GM12878 (cell line): Measurements from ENCODE around the gene NUDT7. TPM values are rescaled to one million over a fixed set of nuclear protein-coding genes. Genes with fewer than 3 reads are reported as not detected.

Experiments used
- ATAC-seq: fragments of 200-7000 bp; cut with Tn5 transposase; 3 replicates; pipeline ENCODE4 v1.9.1; 2020; ENCODE audit warnings: mild to moderate bottlenecking, moderate library complexity
- BruUV-seq: library from RNA; stranded (reverse); fragments of 400-500 nt; replicated peaks from 2 replicates; lab custom pipeline; 2021; lab: Mats Ljungman, UMichigan
- CTCF ChIA-PET: fragments of 300-600 bp; sonication (Branson Sonifier 250); formaldehyde crosslinking; extraction: SDS; loops from one replicate; lab custom pipeline; 2021; ENCODE audit warnings: inconsistent platforms; lab: Yijun Ruan, JAX
- POLR2A ChIA-PET: fragments of 350-600 bp; formaldehyde crosslinking; extraction: SDS; loops from one replicate; lab custom pipeline; 2021; ENCODE audit warnings: inconsistent platforms; lab: Charles Lee
- RAD21 ChIA-PET: fragments of 300-600 bp; sonication (Branson Sonifier 250); formaldehyde crosslinking; loops from one replicate; lab custom pipeline; 2023; ENCODE audit warnings: antibody characterized with exemption; ENCODE audit not compliant: unreplicated experiment; lab: Charles Lee
- SMC1A ChIA-PET: fragments of 300-600 bp; sonication (Branson Sonifier 250); formaldehyde crosslinking; loops from one replicate; lab custom pipeline; 2023; ENCODE audit not compliant: unreplicated experiment, uncharacterized antibody; lab: Charles Lee
- DNase-seq: peaks from one replicate; pipeline ENCODE4 v3.0.0-alpha.2; 2011; ENCODE audit warnings: low read depth, low spot score
- FAIRE-seq: peaks from 3 replicates; lab custom pipeline; 2011; peaks lifted over from hg19 to GRCh38; lab: Jason Lieb, UNC
- H2AFZ ChIP-seq: 2 replicates; pipeline ENCODE4 v1.6.0; 2011; ENCODE audit warnings: low read depth, low read length, control low read depth; ENCODE audit not compliant: control insufficient read depth
- H3K27ac ChIP-seq: 2 replicates; pipeline ENCODE4 v1.5.1; 2011; ENCODE audit warnings: control low read depth; ENCODE audit not compliant: control insufficient read depth, insufficient read depth
- H3K27me3 ChIP-seq, 2 experiments: replicated peaks in 1 of 2; 2 replicates each; pipeline versions ENCODE4 v1.6.0 to v1.6.1; 2011; ENCODE audit warnings: low read length in 1 of 2; ENCODE audit not compliant: control insufficient read depth in 2 of 2, insufficient read depth in 2 of 2
- H3K36me3 ChIP-seq, 2 experiments: 2 replicates each; pipeline ENCODE4 v1.5.1; 2011; ENCODE audit warnings: low read length in 1 of 2; ENCODE audit not compliant: control insufficient read depth in 2 of 2, insufficient read depth in 2 of 2
- H3K4me1 ChIP-seq: 2 replicates; pipeline ENCODE4 v1.6.1; 2011; ENCODE audit warnings: mild to moderate bottlenecking, low read length, moderate library complexity, mixed read lengths; ENCODE audit not compliant: control insufficient read depth, insufficient read depth
- H3K4me2 ChIP-seq: 2 replicates; pipeline ENCODE4 v1.6.0; 2011; ENCODE audit warnings: control low read depth; ENCODE audit not compliant: control insufficient read depth, insufficient read depth
- H3K4me3 ChIP-seq: fragments of 200-600 bp; sonication (generic); 2 replicates; pipeline ENCODE4 v1.5.1; 2016
- H3K79me2 ChIP-seq: 2 replicates; pipeline ENCODE4 v1.6.0; 2011; ENCODE audit warnings: low read length; ENCODE audit not compliant: control insufficient read depth, insufficient read depth
- H3K9ac ChIP-seq: 2 replicates; pipeline ENCODE4 v1.8.0; 2011; ENCODE audit warnings: low read length, control low read depth, mixed read lengths; ENCODE audit not compliant: control insufficient read depth, insufficient read depth
- H3K9me3 ChIP-seq: replicated peaks from 3 replicates; pipeline ENCODE4 v1.5.1; 2011; ENCODE audit warnings: mild to moderate bottlenecking, low read length; ENCODE audit not compliant: control insufficient read depth, insufficient read depth
- H4K20me1 ChIP-seq: 2 replicates; pipeline ENCODE4 v1.6.0; 2011; ENCODE audit not compliant: control insufficient read depth, insufficient read depth
- ATF7 ChIP-seq: fragments of 450-650 bp; IDR thresholded peaks from 2 replicates; pipeline ENCODE4 v1.6.1; 2016; ENCODE audit warnings: low read depth, mild to moderate bottlenecking
- CHD4 ChIP-seq: fragments of 200-600 bp; sonication (generic); IDR thresholded peaks from 2 replicates; pipeline ENCODE4 v1.6.1; 2016; ENCODE audit warnings: mild to moderate bottlenecking
- GABPA ChIP-seq: IDR thresholded peaks from 2 replicates; pipeline ENCODE4 v1.6.1; 2014; ENCODE audit warnings: antibody characterized with exemption, low read depth, mild to moderate bottlenecking, inconsistent platforms
- HDAC6 ChIP-seq: fragments of 200-600 bp; sonication (generic); IDR thresholded peaks from one replicate; pipeline ENCODE4 v1.8.0; 2017; ENCODE audit warnings: antibody characterized with exemption; ENCODE audit not compliant: unreplicated experiment
- KDM1A ChIP-seq: fragments of 200-600 bp; sonication (generic); IDR thresholded peaks from 2 replicates; pipeline ENCODE4 v1.6.1; 2016; ENCODE audit warnings: borderline replicate concordance
- MEF2A ChIP-seq: IDR thresholded peaks from 2 replicates; pipeline ENCODE4 v1.6.1; 2011; ENCODE audit warnings: low read depth, mild to moderate bottlenecking, low read length, moderate library complexity; ENCODE audit not compliant: insufficient read depth
- NR2C1 ChIP-seq: fragments of 450-650 bp; IDR thresholded peaks from 2 replicates; pipeline ENCODE4 v1.6.1; 2017; ENCODE audit warnings: antibody characterized with exemption, mild to moderate bottlenecking, moderate library complexity
- RUNX3 ChIP-seq: IDR thresholded peaks from 2 replicates; pipeline ENCODE4 v1.6.1; 2012; ENCODE audit warnings: low read length, inconsistent platforms
- SPI1 ChIP-seq: IDR thresholded peaks from 2 replicates; pipeline ENCODE4 v1.6.1; 2011; ENCODE audit warnings: low read depth, mild to moderate bottlenecking, low read length, moderate library complexity, borderline replicate concordance; ENCODE audit not compliant: insufficient read depth
- STAT1 ChIP-seq: fragments of 450-650 bp; conservative IDR thresholded peaks from 2 replicates; pipeline ENCODE4 v1.6.1; 2014; ENCODE audit warnings: antibody characterized with exemption, mild to moderate bottlenecking
- ZSCAN29 ChIP-seq: fragments of 450-650 bp; IDR thresholded peaks from 2 replicates; pipeline ENCODE4 v1.6.1; 2017; ENCODE audit warnings: mild to moderate bottlenecking, moderate library complexity
- WGBS: methylation state at CpG from one replicate; pipeline ENCODE4 v1.1.6; 2016; ENCODE audit warnings: low lambda C conversion rate; ENCODE audit not compliant: insufficient replicate concordance, insufficient coverage; ENCODE audit errors: missing lambda C conversion rate; 5-methylcytosine and 5-hydroxymethylcytosine counted together
- in situ Hi-C: fragments of 300-500 bp; cut with MboI; formaldehyde crosslinking; loops from 9 replicates; pipeline ENCODE4 v1.14.3; 2018; ENCODE audit warnings: mixed read lengths
- intact Hi-C: fragments of 100-400 bp; cut with micrococcal nuclease; formaldehyde crosslinking; loops from one replicate; pipeline ENCODE4 v1.14.2; 2022; ENCODE audit not compliant: unreplicated experiment
- polyA plus RNA-seq, 11 experiments: library from polyadenylated mRNA; depleted of rRNA in 4 of 11; unstranded in 6 of 11; stranded (reverse) in 5 of 11; fragments of >200 nt; fragmentation: Nextera tagmentation in 4 of 11; fragmentation: Illumina TruSeq in 1 of 11; extraction: Ambion mirVana in 4 of 11; extraction: Trizol in 1 of 11; gene quantifications; 1 replicate in 1 of 11; 2 replicates in 10 of 11; pipeline versions ENCODE4 v1.2.1 to v1.2.3, GENCODE V29; 2011 to 2016; ENCODE audit warnings: inconsistent platforms in 2 of 11, missing spikeins in 2 of 11, low read depth in 1 of 11
- total RNA-seq, 4 experiments: library from RNA; depleted of rRNA in 3 of 4; stranded (reverse); fragments of >200 nt in 3 of 4; fragmentation: Illumina TruSeq in 1 of 4; extraction: Trizol in 1 of 4; gene quantifications; 2 replicates each; pipeline versions ENCODE4 v1.2.1 to v1.2.3, GENCODE V29; 2013 to 2021
- TF ChIP-seq, protein P1 (sequence below): fragments of 450-650 bp; IDR thresholded peaks from 2 replicates; pipeline ENCODE4 v1.6.1; 2014; ENCODE audit warnings: mild to moderate bottlenecking
- TF ChIP-seq, protein P2 (sequence below): IDR thresholded peaks from 2 replicates; pipeline ENCODE4 v1.6.1; 2011; ENCODE audit warnings: borderline replicate concordance, low read depth, mild to moderate bottlenecking, moderate library complexity, low read length; ENCODE audit not compliant: insufficient read depth, poor library complexity, severe bottlenecking

NUDT7 gene
- total and polyA plus RNA-seq, 10 of the 15 experiments (the other 5 are each of a cell fraction or from before 2014, with no cell fraction given), result 2.8 to 14.3 (median 5.2) TPM

DNA sequence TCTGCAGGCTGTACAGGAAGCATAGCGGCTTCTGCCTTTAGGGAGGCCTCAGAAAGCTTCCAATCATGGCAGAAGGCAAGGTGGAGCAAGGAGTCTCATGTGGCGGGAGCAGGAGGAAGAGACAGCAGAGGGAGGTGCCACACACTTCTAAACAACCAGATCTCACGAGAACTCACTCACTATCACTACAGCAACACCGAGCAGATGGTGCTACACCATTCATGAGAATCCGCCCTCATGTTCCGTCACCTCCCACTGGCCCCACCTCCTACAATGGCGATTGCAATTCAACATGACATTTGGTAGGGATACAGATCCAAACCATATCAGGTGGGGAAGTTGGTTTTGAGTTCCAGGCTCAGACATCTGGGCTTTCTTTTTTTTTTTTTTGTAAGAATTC lies 31.9 kb upstream of the NUDT7 start (continued):
- TF ChIP-seq, protein P1, sequence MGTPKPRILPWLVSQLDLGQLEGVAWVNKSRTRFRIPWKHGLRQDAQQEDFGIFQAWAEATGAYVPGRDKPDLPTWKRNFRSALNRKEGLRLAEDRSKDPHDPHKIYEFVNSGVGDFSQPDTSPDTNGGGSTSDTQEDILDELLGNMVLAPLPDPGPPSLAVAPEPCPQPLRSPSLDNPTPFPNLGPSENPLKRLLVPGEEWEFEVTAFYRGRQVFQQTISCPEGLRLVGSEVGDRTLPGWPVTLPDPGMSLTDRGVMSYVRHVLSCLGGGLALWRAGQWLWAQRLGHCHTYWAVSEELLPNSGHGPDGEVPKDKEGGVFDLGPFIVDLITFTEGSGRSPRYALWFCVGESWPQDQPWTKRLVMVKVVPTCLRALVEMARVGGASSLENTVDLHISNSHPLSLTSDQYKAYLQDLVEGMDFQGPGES, result no peak
- TF ChIP-seq SPI1 (no peak), STAT1 (no peak), NR2C1 (no peak), KDM1A (no peak), ZSCAN29 (no peak), MEF2A (no peak), CHD4 (no peak), HDAC6 (no peak), RUNX3 (no peak), ATF7 (no peak)

DNA sequence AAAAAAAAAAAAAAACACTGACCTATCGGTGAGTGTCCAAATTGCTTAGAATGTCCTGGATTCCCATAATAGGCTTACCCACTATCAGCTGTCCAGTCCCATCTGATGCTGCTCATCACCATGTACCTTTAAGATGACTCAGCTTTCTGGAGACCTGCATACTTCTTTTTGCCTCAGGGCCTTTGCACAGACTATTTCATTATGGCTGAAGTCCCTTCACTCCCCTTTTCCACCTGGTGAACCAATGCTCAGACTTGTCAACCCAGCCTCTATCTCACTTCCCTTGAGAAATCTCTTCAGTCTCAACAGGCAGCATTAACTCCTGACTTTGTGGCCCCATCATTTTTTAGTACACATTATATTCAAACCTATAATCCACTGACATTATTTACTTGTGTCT lies 29.7 kb upstream of the NUDT7 start:
- no peak overlapping the region for H3K4me2 ChIP-seq
- no peaks in the 10 kb centered on the region for H3K4me1 ChIP-seq
- H3K36me3 ChIP-seq, result no peaks in the 10 kb centered on the region
- intact Hi-C loops, result no loop called here
- no peak for ATAC-seq
- in situ Hi-C loops, result no loop called here
- H2AFZ ChIP-seq, result no peak overlapping the region
- TF ChIP-seq, protein P2, sequence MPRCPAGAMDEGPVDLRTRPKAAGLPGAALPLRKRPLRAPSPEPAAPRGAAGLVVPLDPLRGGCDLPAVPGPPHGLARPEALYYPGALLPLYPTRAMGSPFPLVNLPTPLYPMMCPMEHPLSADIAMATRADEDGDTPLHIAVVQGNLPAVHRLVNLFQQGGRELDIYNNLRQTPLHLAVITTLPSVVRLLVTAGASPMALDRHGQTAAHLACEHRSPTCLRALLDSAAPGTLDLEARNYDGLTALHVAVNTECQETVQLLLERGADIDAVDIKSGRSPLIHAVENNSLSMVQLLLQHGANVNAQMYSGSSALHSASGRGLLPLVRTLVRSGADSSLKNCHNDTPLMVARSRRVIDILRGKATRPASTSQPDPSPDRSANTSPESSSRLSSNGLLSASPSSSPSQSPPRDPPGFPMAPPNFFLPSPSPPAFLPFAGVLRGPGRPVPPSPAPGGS, result no peak
- no peak for TF ChIP-seq GABPA
- no TSS peak for BruUV-seq
- SMC1A ChIA-PET, result no interaction called here
- no peaks in the 10 kb centered on the region for H4K20me1 ChIP-seq
- 100% methylated on average over 1 of the region's 1 CpG for WGBS
- H3K27ac ChIP-seq, result no peak overlapping the region
- FAIRE-seq, result no peak
- H3K4me3 ChIP-seq, result no peak overlapping the region
- no peaks in the 10 kb centered on the region; a peak in 1 of 4 replicates for H3K27me3 ChIP-seq
- RAD21 ChIA-PET, result no interaction called here
- DNase-seq, result no peak
- CTCF ChIA-PET, result no interaction called here
- H3K9me3 ChIP-seq, result no peaks in the 10 kb centered on the region
- POLR2A ChIA-PET, result no interaction called here
- no peak overlapping the region for H3K9ac ChIP-seq
- no peaks in the 10 kb centered on the region for H3K79me2 ChIP-seq
